ENCODE measurements around the gene AMELY. TPM values are rescaled to one million over a fixed set of nuclear protein-coding genes. Genes with fewer than 3 reads are reported as not detected.
"Not testable (repeated sequence)": the region's sequence is repeated elsewhere in the genome, so short reads cannot be mapped to it uniquely, and the experiment has no call there.

AMELY gene
- total and polyA plus RNA-seq, 2 donors (not counting 1 experiment from before 2014, with no cell fraction given) = not detected

DNA sequence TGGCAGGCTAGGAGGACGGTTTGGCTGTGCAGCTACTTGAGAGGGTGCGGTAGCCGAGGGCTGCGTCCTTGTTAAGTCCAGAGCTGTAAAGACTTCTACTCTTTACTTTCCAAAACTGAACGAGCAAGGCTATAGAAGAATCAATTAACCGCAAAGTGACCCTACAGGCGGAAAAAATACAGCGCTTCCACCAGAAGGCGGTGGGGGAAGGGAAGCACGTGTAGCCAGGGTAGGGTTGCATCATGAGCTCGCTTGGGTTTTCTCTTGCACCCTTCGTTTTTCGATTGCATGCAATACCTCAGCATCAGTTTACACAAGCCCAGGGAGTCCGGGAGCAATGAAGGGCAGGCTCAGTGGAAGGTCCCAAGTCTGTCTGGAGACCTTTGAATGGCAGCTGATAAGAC is 2.4 kb downstream of the AMELY start:
- Histone ChIP-seq H4K20me1 (ENCODE audit: control insufficient read depth, extremely low read depth, insufficient read depth, low read length) (no peaks in the 10 kb centered on the region), H3K27me3 (ENCODE audit: control insufficient read depth, insufficient read depth, low read length) (no peaks in the 10 kb centered on the region), H3K4me3 (replicated peaks in 1 of 4; ENCODE audit: control extremely low read depth in 1 of 4, insufficient read depth in 1 of 4, low read depth in 3 of 4, low read length in 4 of 4) (no peak overlapping the region), H3K36me3 (ENCODE audit: control insufficient read depth, insufficient read depth, low read length) (no peaks in the 10 kb centered on the region), H3K9me3 (ENCODE audit: control insufficient read depth, insufficient read depth, low read depth, low read length) (no peaks in the 10 kb centered on the region), H3K9ac (ENCODE audit: insufficient read depth, low read length) (no peak overlapping the region), H2AFZ (ENCODE audit: low read length) (no peak overlapping the region), H3K4me2 (ENCODE audit: extremely low read depth, insufficient read depth, low read length) (no peak overlapping the region), H3K27ac (ENCODE audit: insufficient read depth, low read length) (no peak overlapping the region), H3K79me2 (ENCODE audit: control insufficient read depth, insufficient read depth, low read length) (no peaks in the 10 kb centered on the region), H3K4me1 (ENCODE audit: control insufficient read depth, extremely low read depth, insufficient read depth, low read length) (no peaks in the 10 kb centered on the region)
- no peak for DNase-seq (ENCODE audit: low read depth in 2 of 2)
- TF ChIP-seq, protein P1, sequence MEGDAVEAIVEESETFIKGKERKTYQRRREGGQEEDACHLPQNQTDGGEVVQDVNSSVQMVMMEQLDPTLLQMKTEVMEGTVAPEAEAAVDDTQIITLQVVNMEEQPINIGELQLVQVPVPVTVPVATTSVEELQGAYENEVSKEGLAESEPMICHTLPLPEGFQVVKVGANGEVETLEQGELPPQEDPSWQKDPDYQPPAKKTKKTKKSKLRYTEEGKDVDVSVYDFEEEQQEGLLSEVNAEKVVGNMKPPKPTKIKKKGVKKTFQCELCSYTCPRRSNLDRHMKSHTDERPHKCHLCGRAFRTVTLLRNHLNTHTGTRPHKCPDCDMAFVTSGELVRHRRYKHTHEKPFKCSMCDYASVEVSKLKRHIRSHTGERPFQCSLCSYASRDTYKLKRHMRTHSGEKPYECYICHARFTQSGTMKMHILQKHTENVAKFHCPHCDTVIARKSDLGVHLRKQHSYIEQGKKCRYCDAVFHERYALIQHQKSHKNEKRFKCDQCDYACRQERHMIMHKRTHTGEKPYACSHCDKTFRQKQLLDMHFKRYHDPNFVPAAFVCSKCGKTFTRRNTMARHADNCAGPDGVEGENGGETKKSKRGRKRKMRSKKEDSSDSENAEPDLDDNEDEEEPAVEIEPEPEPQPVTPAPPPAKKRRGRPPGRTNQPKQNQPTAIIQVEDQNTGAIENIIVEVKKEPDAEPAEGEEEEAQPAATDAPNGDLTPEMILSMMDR (conservative IDR thresholded peaks at IDR 0.05 in 1 of 2, IDR thresholded peaks at IDR 0.05 in 1 of 2; ENCODE audit: low read depth in 1 of 2, low read length in 2 of 2) = no peak
- TF ChIP-seq EZH2 (IDR thresholded peaks at IDR 0.05; ENCODE audit: low read length, missing control alignments) = no peak

DNA sequence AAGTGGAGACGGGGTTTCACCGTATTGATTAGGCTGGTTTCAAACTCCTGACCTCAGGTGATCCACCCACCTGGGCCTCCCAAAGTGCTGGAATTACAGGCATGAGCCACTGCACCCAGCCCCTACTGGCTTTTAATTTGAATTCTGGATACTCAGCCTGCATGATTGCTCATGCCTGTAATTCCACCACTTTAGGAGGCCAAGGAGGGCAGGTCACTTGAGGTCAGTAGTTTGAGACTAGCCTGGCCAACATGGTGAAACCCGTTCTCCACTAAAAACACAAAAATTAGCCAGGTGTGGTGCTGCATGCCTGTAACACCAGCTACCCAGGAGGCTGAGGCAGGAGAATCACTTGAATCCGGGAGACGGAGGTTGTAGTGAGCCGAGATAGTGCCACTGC is 3.5 kb downstream of the AMELY start:
- DNase-seq (ENCODE audit: low read depth in 2 of 2); H4K20me1 ChIP-seq (ENCODE audit: control insufficient read depth, extremely low read depth, insufficient read depth, low read length); H3K4me2 ChIP-seq (ENCODE audit: extremely low read depth, insufficient read depth, low read length); H3K9me3 ChIP-seq (ENCODE audit: control insufficient read depth, insufficient read depth, low read depth, low read length); H3K27me3 ChIP-seq (ENCODE audit: control insufficient read depth, insufficient read depth, low read length); H3K27ac ChIP-seq (ENCODE audit: insufficient read depth, low read length); H2AFZ ChIP-seq (ENCODE audit: low read length); H3K79me2 ChIP-seq (ENCODE audit: control insufficient read depth, insufficient read depth, low read length); H3K4me3 ChIP-seq (replicated peaks in 1 of 4; ENCODE audit: control extremely low read depth in 1 of 4, insufficient read depth in 1 of 4, low read depth in 3 of 4, low read length in 4 of 4); H3K9ac ChIP-seq (ENCODE audit: insufficient read depth, low read length); H3K36me3 ChIP-seq (ENCODE audit: control insufficient read depth, insufficient read depth, low read length); H3K4me1 ChIP-seq (ENCODE audit: control insufficient read depth, extremely low read depth, insufficient read depth, low read length): not testable (repeated sequence)

DNA sequence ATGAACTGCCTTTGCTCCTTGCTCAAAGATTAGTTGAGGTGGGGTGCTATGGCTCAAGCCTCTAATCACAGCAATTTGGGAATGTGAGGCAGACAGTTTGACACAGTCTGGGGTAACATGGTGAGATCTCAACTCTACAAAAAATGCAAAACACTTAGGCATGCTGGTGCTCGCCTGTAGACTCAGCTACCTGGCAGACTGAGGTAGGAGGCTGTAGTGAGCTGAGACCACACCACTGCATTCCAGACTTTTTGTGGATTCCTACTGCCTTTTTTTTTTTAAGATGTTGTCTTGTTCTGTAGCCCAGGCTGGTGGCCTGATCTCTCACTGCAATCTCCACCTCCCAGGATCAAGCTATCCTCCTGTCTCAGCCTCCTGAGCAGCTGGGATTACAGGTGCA is 4.0 kb downstream of the AMELY start:
- DNase-seq (ENCODE audit: low read depth in 2 of 2) = no peak
- Histone ChIP-seq H3K4me1 (ENCODE audit: control insufficient read depth, extremely low read depth, insufficient read depth, low read length) (no peaks in the 10 kb centered on the region), H3K27ac (ENCODE audit: insufficient read depth, low read length) (no peak overlapping the region), H2AFZ (ENCODE audit: low read length) (no peak overlapping the region), H3K9me3 (ENCODE audit: control insufficient read depth, insufficient read depth, low read depth, low read length) (no peaks in the 10 kb centered on the region), H3K4me2 (ENCODE audit: extremely low read depth, insufficient read depth, low read length) (no peak overlapping the region), H3K36me3 (ENCODE audit: control insufficient read depth, insufficient read depth, low read length) (no peaks in the 10 kb centered on the region), H3K79me2 (ENCODE audit: control insufficient read depth, insufficient read depth, low read length) (no peaks in the 10 kb centered on the region), H3K9ac (ENCODE audit: insufficient read depth, low read length) (no peak overlapping the region), H3K4me3 (replicated peaks in 1 of 4; ENCODE audit: control extremely low read depth in 1 of 4, insufficient read depth in 1 of 4, low read depth in 3 of 4, low read length in 4 of 4) (no peak overlapping the region), H4K20me1 (ENCODE audit: control insufficient read depth, extremely low read depth, insufficient read depth, low read length) (no peaks in the 10 kb centered on the region), H3K27me3 (ENCODE audit: control insufficient read depth, insufficient read depth, low read length) (no peaks in the 10 kb centered on the region)
- TF ChIP-seq, protein P1 (conservative IDR thresholded peaks at IDR 0.05 in 1 of 2, IDR thresholded peaks at IDR 0.05 in 1 of 2; ENCODE audit: low read depth in 1 of 2, low read length in 2 of 2) = no peak
- TF ChIP-seq EZH2 (IDR thresholded peaks at IDR 0.05; ENCODE audit: low read length, missing control alignments) = no peak

DNA sequence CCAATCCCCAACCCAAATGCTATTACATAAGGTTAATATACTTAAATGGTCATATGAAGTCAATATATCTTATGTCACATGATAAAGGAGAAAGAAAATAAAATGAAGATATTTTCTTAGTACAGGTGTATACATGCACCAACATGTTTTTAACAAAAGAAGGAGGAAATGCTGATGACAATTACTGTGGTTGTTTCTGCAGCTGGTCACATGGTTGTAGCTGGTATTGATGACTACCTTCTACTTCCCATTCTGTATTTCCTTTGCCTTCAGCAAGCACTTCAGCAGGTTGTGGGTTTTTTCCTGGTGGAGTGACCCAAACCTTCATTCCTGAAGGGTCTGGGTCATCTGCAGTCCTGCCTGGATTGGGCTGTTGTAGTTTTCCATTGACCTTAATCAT is 9.4 kb downstream of the AMELY start:
- H3K36me3 ChIP-seq (ENCODE audit: control insufficient read depth, insufficient read depth, low read length); H4K20me1 ChIP-seq (ENCODE audit: control insufficient read depth, extremely low read depth, insufficient read depth, low read length); H3K4me1 ChIP-seq (ENCODE audit: control insufficient read depth, extremely low read depth, insufficient read depth, low read length); H3K4me2 ChIP-seq (ENCODE audit: extremely low read depth, insufficient read depth, low read length); H3K79me2 ChIP-seq (ENCODE audit: control insufficient read depth, insufficient read depth, low read length); H3K4me3 ChIP-seq (replicated peaks in 1 of 4; ENCODE audit: control extremely low read depth in 1 of 4, insufficient read depth in 1 of 4, low read depth in 3 of 4, low read length in 4 of 4); DNase-seq (ENCODE audit: low read depth in 2 of 2); H3K27ac ChIP-seq (ENCODE audit: insufficient read depth, low read length); H3K9ac ChIP-seq (ENCODE audit: insufficient read depth, low read length); H2AFZ ChIP-seq (ENCODE audit: low read length); H3K27me3 ChIP-seq (ENCODE audit: control insufficient read depth, insufficient read depth, low read length); H3K9me3 ChIP-seq (ENCODE audit: control insufficient read depth, insufficient read depth, low read depth, low read length): not testable (repeated sequence)

Measured in fibroblast of lung (primary cell).